Testis (tissue), 2 donors: Measurements from ENCODE around the gene DAB1.

Experiments
- POLR2A ChIP-seq: fragments of 450-650 bp; IDR thresholded peaks from one replicate; pipeline ENCODE4 v1.6.1; 2017; ENCODE audit warnings: antibody characterized with exemption, mild to moderate bottlenecking, moderate library complexity
- TF ChIP-seq, protein P1 (sequence below), 3 experiments: fragments of 450-650 bp in 2 of 3; fragments of 200-600 bp in 1 of 3; sonication (generic) in 1 of 3; IDR thresholded peaks; one replicate each; pipeline ENCODE4 v1.5.1; 2016 to 2019; ENCODE audit warnings: antibody characterized with exemption in 3 of 3, mild to moderate bottlenecking in 2 of 3, moderate library complexity in 1 of 3

GRCh38 chr1:57041901-57042300 lies 382.0 kb downstream of the DAB1 start:
- TF ChIP-seq, protein P1, sequence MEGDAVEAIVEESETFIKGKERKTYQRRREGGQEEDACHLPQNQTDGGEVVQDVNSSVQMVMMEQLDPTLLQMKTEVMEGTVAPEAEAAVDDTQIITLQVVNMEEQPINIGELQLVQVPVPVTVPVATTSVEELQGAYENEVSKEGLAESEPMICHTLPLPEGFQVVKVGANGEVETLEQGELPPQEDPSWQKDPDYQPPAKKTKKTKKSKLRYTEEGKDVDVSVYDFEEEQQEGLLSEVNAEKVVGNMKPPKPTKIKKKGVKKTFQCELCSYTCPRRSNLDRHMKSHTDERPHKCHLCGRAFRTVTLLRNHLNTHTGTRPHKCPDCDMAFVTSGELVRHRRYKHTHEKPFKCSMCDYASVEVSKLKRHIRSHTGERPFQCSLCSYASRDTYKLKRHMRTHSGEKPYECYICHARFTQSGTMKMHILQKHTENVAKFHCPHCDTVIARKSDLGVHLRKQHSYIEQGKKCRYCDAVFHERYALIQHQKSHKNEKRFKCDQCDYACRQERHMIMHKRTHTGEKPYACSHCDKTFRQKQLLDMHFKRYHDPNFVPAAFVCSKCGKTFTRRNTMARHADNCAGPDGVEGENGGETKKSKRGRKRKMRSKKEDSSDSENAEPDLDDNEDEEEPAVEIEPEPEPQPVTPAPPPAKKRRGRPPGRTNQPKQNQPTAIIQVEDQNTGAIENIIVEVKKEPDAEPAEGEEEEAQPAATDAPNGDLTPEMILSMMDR (IDR thresholded peaks at IDR 0.05) = no peak
- no peak for TF ChIP-seq POLR2A
